Lung microvascular endothelial cell (primary cell): ENCODE results near the gene LEMD3. TPM values are rescaled to one million over a fixed set of nuclear protein-coding genes. Genes with fewer than 3 reads are reported as not detected.

ENCODE experiments used
- DNase-seq, 2 donors: peaks; one replicate each; pipeline versions ENCODE4 v3.0.0 to v3.0.0-alpha.2; 2010; ENCODE audit warnings: low read depth in 2 of 2
- total RNA-seq: library from RNA; depleted of rRNA; stranded (reverse); fragments of >200 nt; gene quantifications from 2 replicates; pipeline ENCODE4 v1.2.1, GENCODE V29; 2014

LEMD3 gene
- total RNA-seq, result 17.0 and 23.0 TPM in 2 replicates

DNA sequence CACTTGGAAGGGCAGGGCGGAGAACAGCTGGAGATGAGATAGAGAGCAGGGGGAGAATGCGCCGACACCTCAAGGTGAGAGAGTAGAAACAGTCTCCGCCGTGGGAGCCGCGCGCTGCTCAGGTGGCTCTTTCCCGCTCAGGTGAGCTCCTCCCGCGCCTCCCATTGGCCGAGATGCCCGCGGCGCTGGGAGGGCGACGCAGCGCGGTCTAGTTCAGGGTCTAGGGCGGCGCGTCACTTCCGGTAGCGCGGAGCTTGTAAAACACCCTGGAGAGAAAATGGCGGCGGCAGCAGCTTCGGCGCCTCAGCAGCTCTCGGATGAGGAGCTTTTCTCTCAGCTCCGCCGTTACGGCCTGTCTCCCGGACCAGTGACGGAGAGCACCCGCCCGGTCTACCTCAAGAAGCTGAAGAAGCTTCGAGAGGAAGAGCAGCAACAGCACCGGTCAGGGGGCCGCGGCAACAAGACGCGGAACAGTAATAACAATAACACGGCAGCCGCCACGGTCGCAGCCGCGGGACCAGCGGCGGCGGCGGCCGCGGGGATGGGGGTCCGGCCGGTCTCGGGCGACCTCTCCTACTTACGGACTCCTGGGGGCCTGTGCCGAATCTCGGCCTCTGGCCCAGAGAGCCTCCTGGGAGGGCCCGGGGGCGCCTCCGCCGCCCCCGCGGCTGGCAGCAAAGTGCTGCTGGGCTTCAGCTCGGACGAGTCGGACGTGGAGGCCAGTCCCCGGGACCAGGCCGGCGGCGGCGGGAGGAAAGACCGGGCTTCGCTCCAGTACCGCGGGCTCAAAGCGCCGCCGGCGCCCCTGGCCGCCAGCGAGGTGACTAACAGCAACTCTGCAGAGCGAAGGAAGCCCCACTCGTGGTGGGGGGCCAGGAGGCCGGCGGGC is at the start of gene LEMD3:
Gene LEMD3, plus strand, starts transcription at position 264 of the 889 bp plus-strand sequence. Its CDS starts 14 bp downstream, at position 278.
- DNase-seq, result peak; percentile 94 to 95

- DNase-seq, result peak; percentile 2 to 13
Measured at GRCh38 chr12:65121049-65121955, 48.1 kb upstream of the LEMD3 start, which contains the start of gene WIF1. Gene WIF1 (minus strand): TSS chr12:65121305. CDS start chr12:65121191, 114 bp downstream.

DNA sequence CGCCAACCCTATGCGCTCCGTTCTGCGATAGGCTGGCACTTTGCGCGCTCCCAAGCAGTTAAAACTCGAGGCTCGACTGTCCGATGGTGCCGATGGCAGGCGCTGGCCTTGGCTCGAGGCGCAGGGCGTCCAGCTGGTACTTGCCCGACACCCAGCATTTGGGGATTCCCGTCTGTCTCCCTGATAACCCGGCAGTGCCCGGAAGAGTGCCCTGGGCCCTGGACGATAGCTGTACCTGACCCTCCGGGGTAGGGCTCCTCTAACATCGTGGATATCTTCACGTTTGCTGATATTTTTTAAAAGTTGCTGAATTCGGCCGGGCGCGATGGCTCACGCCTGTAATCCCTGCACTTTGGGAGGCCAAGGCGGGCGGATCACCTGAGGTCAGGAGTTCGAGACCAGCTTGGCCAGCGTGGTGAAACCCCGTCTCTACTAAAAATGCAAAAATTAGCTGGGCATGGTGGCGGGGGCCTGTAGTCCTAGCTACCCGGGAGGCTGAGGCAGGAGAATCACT is 47.4 kb upstream of the LEMD3 start:
- DNase-seq, result no peak

DNA sequence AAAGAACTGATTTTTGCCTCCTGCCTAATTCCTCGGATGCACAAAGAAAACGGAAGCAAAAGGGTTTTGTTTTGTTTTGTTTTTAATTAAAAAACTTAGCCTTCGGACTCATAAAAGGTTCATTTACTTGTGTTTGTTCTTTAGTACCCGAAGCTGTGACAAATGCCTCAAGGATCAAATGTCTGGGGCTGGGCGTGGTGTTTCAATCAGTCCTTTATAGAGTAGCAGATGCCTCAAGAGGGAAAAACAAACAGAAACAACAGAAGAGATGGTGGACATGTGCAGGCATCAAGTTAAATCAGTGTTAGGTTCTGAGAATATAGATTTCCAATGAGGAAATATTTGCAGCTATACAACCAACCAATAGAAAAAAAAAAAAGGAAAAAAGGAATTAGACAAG is 46.7 kb upstream of the LEMD3 start:
- DNase-seq, result no peak

DNA sequence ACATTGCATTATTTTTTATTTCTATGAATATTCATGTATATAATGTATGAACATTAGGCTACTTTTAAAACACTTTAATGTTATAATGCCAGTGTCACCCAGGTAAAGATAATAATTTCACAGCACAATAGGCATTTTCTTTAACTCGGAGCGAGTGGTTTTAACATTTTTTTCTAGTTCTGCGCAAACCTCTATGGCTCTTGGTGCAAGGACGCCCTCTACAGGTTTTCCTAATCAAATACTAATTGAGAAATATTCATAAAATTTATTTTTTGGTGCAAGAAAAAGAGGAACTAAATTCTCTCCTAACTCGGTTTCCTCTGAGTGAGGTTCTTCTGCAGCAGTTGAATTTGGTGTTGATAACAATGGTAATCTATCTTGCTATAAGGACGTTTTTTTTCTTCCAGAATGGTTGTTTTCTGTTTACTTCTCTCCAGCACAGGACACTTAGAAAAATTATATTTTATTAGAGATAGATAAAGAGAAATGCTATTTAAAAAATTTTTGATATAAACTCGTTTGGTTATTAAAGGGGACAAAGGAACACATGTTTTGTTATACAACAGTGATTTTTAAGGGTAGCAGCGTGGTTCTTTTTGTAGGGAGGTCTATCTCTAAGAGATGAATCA is 45.8 kb upstream of the LEMD3 start:
- DNase-seq, result peak; percentile 57 to 60

DNA sequence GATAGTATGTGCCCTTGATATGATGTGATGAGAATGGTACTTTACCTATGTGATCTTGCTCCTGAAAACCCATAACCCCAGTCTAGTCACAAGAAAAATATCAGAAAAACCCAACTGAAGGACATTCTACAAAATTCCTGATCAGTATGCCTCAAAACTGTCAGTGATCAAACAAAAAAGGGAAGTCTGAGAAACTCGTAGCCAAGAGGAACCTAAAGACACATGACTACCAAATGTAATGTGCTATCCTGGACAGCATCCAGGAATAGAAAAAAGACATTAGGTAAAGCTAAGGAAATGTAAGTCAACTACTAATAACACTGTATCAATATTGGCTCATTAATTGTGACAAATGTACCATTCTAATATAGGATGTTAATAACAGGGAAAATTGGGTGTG is 44.1 kb upstream of the LEMD3 start:
- no peak for DNase-seq

GRCh38 chr12:65125975-65126374 is 43.4 kb upstream of the LEMD3 start:
- DNase-seq, result no peak

DNA sequence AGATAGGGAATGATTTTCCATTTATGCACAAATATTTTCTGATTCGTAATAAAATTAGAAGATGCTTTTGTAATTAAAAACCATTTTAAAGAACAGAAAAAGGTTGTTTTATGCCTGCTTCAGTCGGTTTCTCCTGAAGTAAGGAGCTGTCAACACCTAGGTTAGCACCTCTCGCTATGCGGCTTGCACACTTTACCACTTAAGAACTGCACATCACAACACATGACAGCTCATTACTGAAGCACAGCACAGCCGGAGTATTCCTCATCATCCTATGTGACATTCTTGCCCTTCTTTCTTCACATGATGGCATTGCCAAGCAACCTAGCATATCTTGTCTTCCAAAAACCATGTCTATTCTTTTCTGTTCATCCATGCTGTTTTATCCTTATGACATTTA is 42.9 kb upstream of the LEMD3 start:
- DNase-seq, result no peak

- no peak for DNase-seq
Measured at GRCh38 chr12:65133879-65134278, 35.5 kb upstream of the LEMD3 start.

DNA sequence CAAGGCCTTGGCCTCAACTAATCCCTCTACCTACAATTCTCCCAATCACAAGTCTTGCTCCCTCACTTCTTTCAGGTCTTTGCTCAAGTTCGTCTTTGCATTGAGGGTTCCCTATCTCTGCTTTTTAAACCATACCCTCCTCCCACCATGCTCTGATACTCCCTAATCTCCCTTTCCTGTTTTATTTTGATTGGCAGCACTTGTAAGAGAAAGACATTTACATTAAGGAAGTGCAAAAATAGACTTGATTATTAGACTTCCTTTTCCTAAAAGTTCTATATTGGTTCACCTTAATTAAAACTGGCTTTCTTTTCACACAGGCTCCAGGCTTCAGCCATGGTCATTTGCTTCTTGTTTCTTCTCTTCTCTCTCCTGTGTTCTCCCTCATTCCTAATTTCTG is 30.0 kb upstream of the LEMD3 start:
- DNase-seq, result no peak

DNA sequence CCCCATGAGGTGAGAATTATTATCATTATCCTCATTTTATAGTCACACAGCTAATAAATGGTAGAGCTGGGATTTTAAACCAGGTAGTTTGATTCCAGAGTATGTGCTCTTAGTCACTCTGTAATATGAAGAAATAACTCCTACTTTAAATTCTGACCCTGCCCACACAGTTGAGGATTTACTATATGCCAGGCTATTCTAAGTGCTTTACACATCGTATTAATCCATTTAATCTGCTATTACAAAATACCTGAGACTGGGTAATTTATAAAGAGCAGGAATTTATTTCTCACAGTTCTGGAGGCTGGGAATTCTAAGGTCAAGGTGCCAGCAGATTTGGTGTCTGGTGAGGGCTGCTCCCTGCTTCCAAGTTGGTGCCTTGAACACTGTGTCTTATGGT is 28.6 kb upstream of the LEMD3 start:
- no peak for DNase-seq

- DNase-seq, result no peak
Measured at GRCh38 chr12:65147312-65147905, 22.0 kb upstream of the LEMD3 start.

- DNase-seq, result no peak
Measured at GRCh38 chr12:65152012-65152411, 17.4 kb upstream of the LEMD3 start.

DNA sequence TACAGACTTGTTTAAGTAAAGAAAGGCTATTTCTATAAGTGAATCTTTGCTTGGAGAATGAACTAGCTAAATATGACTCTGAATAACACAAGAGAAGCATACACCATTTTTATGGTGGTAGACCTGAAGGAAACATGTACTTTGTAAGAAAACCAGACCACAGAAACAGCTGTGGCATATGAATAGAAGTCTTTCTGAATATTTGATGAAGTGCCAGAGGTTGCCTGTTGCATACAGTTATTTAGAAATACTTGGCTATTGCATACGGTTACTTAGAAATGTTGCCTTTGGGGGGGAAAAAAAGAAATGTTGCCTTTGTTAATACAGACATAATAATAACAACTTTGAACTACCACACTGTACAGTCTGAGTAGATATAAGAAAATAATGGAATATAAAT is 16.8 kb upstream of the LEMD3 start:
- no peak for DNase-seq

DNA sequence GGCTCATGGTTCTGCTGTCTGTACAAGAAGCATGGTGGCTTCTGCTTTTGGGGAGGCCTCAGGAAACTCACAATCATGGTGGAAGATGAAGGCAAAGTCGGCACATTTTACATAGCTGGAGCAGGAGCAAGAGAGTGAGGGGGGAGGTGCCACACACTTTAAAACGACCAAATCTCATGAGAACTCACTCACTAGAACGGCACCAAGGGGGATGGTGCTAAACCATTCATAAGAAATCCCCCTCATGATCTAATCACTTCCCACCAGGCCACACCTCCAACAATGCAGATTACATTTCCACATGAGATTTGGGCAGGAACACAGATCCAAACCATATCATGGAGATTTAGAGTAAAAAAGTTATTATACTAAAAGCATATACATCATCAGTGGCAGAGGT is 13.6 kb upstream of the LEMD3 start:
- DNase-seq, result no peak

DNA sequence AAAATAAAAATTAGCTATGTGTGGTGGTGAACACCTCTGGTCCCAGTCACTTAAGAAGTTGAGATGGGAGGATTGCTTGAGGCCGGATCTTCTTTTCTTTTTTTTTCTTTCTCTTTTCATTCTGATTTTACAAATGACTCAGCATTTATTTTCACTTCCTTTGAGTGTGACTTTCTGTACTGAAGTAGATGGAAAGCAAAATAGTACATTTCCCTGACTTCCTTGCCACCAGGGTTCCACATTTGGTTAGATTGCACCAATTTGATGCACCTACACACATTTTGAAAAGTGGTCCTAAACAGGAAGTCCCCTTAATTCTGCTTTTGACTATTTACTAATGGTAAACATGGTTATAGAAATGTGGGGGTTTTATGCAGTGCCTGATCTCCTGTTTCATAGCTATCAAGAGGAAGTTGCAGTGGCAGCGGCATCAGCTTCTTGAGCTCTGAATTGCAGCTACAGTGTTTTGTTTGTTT is 13.0 kb upstream of the LEMD3 start:
- peak in 1 of 2 donors; percentile 32 for DNase-seq

DNA sequence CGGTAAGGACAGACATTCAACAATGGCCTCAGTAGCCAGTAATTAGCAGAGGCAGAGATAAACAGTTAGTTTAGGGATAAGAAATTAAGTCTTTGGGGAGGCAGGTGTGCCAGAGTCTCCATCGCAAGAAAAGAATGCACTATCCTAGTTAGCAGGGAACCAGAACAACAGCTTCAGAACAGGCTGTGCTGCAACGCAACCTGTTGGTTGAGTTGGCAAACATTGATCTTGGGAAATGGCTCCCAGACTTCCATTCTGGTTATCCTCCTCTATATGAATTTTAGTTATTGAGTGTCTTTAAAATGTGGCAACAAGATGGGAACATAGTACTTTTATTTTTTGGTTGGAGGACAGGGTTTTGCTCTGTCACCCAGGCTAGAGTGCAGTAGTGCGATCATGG is 12.3 kb upstream of the LEMD3 start:
- no peak for DNase-seq

GRCh38 chr12:65162609-65163008 is 6.8 kb upstream of the LEMD3 start:
- no peak for DNase-seq

GRCh38 chr12:65164244-65164643 is 5.1 kb upstream of the LEMD3 start:
- DNase-seq, result no peak

GRCh38 chr12:65164774-65165173 is 4.6 kb upstream of the LEMD3 start:
- no peak for DNase-seq
